Measurements from ENCODE around the gene TRMT13. TPM values are rescaled to one million over a fixed set of nuclear protein-coding genes. Genes with fewer than 3 reads are reported as not detected.

TRMT13 gene
- polyA plus RNA-seq, 1 donor (not counting 4 experiments of a cell fraction or from before 2014, with no cell fraction given) = 15.3 TPM

GRCh38 chr1:100142343-100142742, 9.4 kb downstream of the TRMT13 start:
- Histone ChIP-seq H3K4me2 (ENCODE audit: control insufficient read depth, extremely low read depth, insufficient read depth, low read depth, low read length) (no peak overlapping the region), H3K4me1 (ENCODE audit: control insufficient read depth, extremely low read depth, insufficient read depth, low read length) (no peaks in the 10 kb centered on the region), H3K9me3 (ENCODE audit: control insufficient read depth, low read depth, low read length) (no peaks in the 10 kb centered on the region), H3K27ac (ENCODE audit: control insufficient read depth, insufficient read depth, low read length) (no peak overlapping the region), H3K27me3 (ENCODE audit: control insufficient read depth, extremely low read depth, insufficient read depth, low read length) (no peaks in the 10 kb centered on the region), H3K9ac (ENCODE audit: control insufficient read depth, extremely low read depth, insufficient read depth, low read length) (no peak overlapping the region), H4K20me1 (ENCODE audit: control insufficient read depth, extremely low read depth, insufficient read depth, low read length) (no peaks in the 10 kb centered on the region), H3K79me2 (ENCODE audit: control insufficient read depth, insufficient read depth, low read length) (no peaks in the 10 kb centered on the region), H3K9me1 (ENCODE audit: control insufficient read depth, extremely low read depth, insufficient read depth, low read length) (no peaks in the 10 kb centered on the region), H2AFZ (ENCODE audit: control insufficient read depth, low read length) (no peak overlapping the region), H3K36me3 (ENCODE audit: control insufficient read depth in 2 of 2, extremely low read depth in 1 of 2, insufficient read depth in 2 of 2, low read length in 2 of 2) (peaks cover 14 to 21% of the 10 kb centered on the region in 2 experiments), H3K4me3 (ENCODE audit: control insufficient read depth in 2 of 3, extremely low read depth in 1 of 3, insufficient read depth in 2 of 3, low read depth in 1 of 3, low read length in 3 of 3) (no peak overlapping the region)
- DNase-seq (ENCODE audit: low read depth, low spot score) (no peak), FAIRE-seq (no peak)
- TF ChIP-seq EZH2 (IDR thresholded peaks at IDR 0.05; ENCODE audit: low read length) = no peak
- no peak for TF ChIP-seq CTCF (optimal IDR thresholded peaks at IDR 0.05 in 1 of 3, IDR thresholded peaks at IDR 0.05 in 1 of 3, conservative IDR thresholded peaks at IDR 0.05 in 1 of 3; ENCODE audit: extremely low read depth in 1 of 3, insufficient read depth in 2 of 3, low read length in 3 of 3)
- dilution Hi-C loops (cut with MboI; ENCODE audit: extremely low pct_ligation_motif_present, low sequenced_read_pairs) = no loop called here

GRCh38 chr1:100145116-100145515, 12.2 kb downstream of the TRMT13 start:
- no peak for FAIRE-seq
- H3K79me2 ChIP-seq (ENCODE audit: control insufficient read depth, insufficient read depth, low read length) = no peaks in the 10 kb centered on the region

More at GRCh38 chr1:100145116-100145515, 12.2 kb downstream of the TRMT13 start:
- DNase-seq (ENCODE audit: low read depth, low spot score) = no peak
- TF ChIP-seq EZH2 (IDR thresholded peaks at IDR 0.05; ENCODE audit: low read length) (no peak), CTCF (optimal IDR thresholded peaks at IDR 0.05 in 1 of 3, IDR thresholded peaks at IDR 0.05 in 1 of 3, conservative IDR thresholded peaks at IDR 0.05 in 1 of 3; ENCODE audit: extremely low read depth in 1 of 3, insufficient read depth in 2 of 3, low read length in 3 of 3) (no peak)
- Histone ChIP-seq H3K4me3 (ENCODE audit: control insufficient read depth in 2 of 3, extremely low read depth in 1 of 3, insufficient read depth in 2 of 3, low read depth in 1 of 3, low read length in 3 of 3) (no peak overlapping the region), H3K4me2 (ENCODE audit: control insufficient read depth, extremely low read depth, insufficient read depth, low read depth, low read length) (no peak overlapping the region), H3K9me1 (ENCODE audit: control insufficient read depth, extremely low read depth, insufficient read depth, low read length) (no peaks in the 10 kb centered on the region), H3K4me1 (ENCODE audit: control insufficient read depth, extremely low read depth, insufficient read depth, low read length) (no peaks in the 10 kb centered on the region), H3K9me3 (ENCODE audit: control insufficient read depth, low read depth, low read length) (no peaks in the 10 kb centered on the region), H3K27me3 (ENCODE audit: control insufficient read depth, extremely low read depth, insufficient read depth, low read length) (no peaks in the 10 kb centered on the region), H3K9ac (ENCODE audit: control insufficient read depth, extremely low read depth, insufficient read depth, low read length) (no peak overlapping the region), H2AFZ (ENCODE audit: control insufficient read depth, low read length) (no peak overlapping the region), H3K36me3 (ENCODE audit: control insufficient read depth in 2 of 2, extremely low read depth in 1 of 2, insufficient read depth in 2 of 2, low read length in 2 of 2) (peaks cover 11 to 21% of the 10 kb centered on the region in 2 experiments), H3K27ac (ENCODE audit: control insufficient read depth, insufficient read depth, low read length) (no peak overlapping the region), H4K20me1 (ENCODE audit: control insufficient read depth, extremely low read depth, insufficient read depth, low read length) (no peaks in the 10 kb centered on the region)
- dilution Hi-C loops (cut with MboI; ENCODE audit: extremely low pct_ligation_motif_present, low sequenced_read_pairs) = no loop called here

All from keratinocyte (primary cell).